ENCODE results near the gene LRRN2.
"Not testable (repeated sequence)": the region's sequence is repeated elsewhere in the genome, so short reads cannot be mapped to it uniquely, and the experiment has no call there.

The LRRN2 gene

DNA sequence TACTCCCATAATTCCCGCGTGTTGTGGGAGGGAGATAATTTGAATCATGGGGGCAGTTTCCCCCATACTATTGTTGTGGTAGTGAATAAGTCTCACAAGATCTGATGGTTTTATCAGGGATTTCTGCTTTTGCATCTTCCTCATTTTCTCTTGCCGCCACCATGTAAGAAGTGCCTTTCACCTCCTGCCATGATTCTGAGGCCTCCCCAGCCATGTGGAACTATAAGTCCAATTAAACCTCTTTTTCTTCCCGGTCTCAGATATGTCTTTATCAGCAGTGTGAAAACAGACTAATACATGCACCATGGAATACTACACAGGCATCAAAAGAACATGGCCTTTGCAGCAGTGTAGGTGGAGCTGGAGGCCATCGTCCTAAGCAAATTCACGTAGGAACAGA lies 56.1 kb downstream of the LRRN2 start:
- DNase-seq (ENCODE audit: low spot score): not testable (repeated sequence)

DNA sequence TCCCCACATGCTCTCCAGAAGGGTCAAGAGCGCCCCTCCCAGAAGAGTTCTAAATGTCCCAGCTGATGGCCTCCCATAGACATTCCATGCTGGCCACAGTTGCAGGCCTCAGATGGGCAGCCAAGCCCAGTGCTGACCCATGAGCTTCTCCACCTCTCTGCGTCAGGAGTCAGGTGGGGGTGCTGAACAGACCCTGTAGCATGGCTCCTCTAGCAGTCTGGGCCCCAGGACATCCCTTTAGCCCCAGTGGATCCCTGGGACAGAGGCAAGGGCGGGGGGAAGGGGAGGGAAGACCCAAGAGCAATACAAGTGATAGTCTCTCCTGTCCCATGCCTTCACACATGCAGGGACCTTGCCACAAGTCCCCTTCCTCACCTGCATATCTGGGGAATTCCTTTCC lies 56.7 kb downstream of the LRRN2 start:
- no peak for DNase-seq (ENCODE audit: low spot score)

DNA sequence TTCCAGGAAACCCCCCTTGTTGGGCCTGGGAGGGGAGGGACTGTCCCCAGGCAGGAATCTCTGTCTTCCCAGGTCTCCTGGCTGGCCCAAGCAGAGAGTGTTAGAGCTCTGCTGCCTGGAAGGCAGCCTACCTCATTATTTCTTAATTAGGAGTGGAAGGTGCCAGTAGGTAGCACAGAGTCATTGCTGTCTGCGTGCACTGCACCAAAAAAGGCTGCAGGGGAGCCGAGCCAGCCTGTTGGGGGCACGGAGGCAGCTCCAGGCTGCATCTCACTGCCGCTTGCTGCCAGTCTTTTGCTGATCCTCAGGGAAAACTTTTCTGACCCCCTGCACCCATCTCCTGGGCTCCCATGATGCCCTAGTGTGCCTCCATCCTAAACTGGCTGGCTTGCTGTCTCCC lies 58.1 kb downstream of the LRRN2 start:
- no peak for DNase-seq (ENCODE audit: low spot score)

DNA sequence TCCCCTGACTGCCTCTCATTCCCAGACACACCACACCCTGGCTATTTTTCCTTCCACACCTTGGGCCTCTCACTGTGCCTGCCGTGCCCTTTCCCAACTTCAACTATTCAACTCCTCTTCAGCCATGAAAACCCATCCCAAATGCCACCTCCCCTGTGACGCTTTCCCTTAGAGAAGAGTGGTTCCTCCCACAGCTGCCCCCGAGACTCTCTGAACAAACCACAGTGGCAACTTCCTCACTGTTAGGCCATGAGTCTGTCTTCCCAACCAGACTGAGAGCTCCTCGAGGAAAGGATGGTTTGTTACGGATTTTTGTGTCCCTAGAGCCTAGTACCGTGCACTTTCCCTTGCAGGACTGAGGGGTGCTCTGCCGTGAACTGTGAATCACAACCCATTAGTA lies 59.2 kb downstream of the LRRN2 start:
- no peak for DNase-seq (ENCODE audit: low spot score)

DNA sequence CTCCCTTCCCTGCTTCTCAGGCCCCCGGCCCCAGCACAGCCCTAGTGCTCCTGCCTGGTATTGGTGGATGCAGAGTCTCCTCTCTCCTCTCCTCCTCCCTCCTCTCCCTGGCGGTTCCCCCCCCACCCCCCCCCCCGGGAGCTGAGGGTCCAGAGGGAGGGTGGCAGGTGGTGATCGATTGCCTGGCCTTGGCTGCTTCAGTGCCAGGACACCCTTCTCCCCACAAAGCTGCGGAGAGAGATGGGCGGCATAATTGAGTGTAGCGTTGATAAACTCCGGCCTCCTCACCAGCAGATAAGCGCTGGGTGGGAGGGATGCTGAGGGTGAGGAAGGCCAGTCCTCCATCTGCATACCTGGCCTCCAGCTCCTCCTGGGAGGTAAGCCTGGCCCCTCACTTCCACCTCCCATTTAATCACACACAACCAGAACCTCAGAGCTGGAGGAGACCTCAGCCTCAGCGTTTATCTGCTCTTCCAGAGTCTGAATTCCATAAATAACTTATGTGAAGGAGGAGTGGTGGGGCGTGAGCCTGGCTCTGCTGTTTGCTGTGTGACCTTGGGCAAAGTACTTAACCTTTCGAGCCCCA lies 60.8 kb downstream of the LRRN2 start:
- DNase-seq (ENCODE audit: low spot score): no peak

DNA sequence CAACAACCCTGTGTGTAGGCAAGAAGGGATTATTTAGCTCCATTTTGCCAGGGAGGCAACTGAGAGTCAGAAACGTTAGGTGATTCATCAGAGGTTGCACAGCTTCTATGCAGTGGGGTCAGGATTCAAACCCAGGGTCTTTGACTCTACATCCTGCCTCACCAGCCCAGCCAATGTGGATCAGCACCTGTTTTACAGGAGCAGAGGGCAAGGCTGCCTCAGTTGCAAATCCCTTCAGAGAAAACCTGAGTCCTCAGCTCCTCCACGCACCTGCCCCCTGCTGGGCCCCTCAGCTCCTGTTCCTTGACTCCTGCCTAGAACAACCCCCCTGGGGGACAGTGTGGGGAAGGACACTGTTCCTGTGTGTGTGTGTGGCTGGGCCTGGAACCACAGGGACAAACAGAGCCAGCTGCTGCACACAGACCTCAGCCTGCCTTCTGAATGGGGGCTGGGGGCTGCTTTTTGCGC lies 61.6 kb downstream of the LRRN2 start:
- DNase-seq (ENCODE audit: low spot score): no peak

DNA sequence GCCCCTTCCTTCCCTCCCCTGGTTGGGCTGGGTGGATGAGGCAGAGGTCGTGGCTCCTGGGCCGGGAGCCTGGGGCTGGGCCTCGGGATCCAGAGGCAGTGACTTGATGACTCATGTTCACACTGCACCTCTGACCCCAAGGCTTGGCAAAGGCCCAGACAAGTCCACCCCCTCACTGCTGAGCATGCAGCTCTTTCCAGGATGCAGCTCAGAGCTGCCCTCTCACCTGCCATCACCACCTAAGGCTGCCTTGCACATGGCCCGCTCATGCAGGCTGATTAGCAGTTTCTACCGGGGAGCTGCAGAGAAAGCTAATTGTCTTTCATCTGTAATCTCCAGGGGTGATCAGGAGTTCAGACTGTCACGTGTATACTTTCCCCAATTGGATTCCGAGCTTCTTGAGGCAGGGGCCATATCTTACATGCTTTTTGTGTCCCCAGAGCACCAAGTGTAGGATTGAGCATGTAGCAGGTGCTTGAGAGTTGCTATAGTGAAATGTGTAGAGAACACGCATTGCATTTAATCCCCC lies 62.1 kb downstream of the LRRN2 start:
- no peak for DNase-seq (ENCODE audit: low spot score)

DNA sequence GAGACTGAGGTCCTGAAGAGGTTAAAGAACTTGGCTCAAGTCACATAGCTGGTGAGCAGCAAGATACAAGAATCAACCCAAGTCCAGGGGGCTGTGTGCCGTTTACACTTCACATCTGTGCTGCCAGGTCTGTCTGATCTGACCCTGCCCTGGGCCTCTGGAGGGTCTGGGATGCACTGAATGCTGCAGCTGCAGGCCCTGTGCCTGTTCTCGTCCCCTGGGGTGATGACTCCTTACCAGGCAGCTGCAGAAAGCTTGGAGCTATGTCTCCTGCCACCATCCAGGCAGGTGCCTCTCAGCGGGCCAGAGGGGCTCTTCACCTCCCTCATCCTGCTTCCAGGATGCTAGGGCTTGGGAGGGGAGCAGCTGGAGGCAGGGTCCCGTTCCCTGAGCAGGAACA lies 63.5 kb downstream of the LRRN2 start:
- no peak for DNase-seq (ENCODE audit: low spot score)

DNA sequence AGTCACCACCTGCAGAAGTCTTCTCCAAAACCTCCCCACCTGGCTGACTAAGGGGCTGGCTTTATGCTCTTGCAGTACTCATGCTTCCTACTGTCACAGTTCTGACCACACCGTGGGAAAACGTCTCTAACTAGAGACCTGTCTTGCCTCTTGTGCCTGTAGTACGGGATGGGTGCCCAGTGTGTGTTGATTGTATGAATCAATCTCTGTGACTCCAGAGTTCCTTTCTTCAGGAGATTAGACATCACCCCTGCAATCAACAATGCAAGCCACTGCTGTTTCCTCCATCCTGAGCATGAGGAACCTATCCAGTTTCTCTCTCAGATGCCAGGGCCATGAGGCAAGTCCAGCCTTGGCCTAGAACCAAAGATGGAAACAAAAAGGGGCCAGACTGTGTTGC lies 64.1 kb downstream of the LRRN2 start:
- no peak for DNase-seq (ENCODE audit: low spot score)

DNA sequence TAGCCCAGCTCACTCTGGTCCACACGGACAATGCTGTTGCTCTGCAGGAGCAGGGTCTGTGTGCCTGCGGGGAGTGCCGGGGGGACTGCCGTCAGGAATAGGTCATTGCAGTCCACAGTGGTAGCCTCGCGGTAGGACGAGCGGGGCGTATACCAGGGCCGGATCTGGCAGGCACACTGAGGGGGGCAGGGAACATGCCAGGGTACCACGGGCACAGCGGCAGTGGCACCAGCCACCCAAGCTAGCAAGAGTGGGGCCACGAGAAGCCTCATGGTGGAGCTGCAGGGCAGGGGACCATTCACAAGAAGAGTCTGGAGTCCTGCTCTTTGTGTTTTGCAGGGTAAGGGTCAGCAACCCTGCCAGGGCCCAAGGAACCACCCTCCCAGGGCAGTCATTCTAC lies 65.8 kb downstream of the LRRN2 start:
- no peak for DNase-seq (ENCODE audit: low spot score)

DNA sequence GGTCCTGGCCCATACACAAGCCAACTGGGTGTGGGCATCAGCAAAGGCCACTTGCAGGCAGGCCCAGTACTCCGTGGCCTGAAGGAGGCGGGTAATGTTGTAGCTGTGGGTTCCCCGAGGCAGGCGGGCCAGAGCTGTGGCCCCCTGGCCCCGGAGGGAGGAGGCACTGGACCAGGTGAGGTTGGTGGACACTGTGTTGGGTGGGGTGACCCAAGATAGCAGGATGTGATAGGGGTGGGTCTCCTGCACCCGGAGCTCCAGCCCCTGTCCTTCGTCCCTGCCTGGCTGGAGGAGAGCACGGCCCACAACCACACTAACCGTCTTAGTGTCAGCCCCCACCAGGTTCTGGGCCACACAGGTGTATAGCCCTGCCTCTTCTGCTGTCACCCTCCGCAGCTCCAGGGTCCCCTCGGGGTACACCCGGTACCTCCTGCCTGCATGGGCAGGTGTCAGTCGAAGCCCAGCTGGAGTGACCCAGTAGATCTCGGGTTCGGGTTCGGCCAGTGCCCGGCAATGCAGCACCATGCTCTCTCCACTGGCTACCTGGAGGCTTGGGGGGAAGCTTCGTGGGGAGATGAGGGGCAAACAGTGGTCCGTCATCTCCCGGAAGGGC lies 67.3 kb downstream of the LRRN2 start:
- no peak for DNase-seq (ENCODE audit: low spot score)

DNA sequence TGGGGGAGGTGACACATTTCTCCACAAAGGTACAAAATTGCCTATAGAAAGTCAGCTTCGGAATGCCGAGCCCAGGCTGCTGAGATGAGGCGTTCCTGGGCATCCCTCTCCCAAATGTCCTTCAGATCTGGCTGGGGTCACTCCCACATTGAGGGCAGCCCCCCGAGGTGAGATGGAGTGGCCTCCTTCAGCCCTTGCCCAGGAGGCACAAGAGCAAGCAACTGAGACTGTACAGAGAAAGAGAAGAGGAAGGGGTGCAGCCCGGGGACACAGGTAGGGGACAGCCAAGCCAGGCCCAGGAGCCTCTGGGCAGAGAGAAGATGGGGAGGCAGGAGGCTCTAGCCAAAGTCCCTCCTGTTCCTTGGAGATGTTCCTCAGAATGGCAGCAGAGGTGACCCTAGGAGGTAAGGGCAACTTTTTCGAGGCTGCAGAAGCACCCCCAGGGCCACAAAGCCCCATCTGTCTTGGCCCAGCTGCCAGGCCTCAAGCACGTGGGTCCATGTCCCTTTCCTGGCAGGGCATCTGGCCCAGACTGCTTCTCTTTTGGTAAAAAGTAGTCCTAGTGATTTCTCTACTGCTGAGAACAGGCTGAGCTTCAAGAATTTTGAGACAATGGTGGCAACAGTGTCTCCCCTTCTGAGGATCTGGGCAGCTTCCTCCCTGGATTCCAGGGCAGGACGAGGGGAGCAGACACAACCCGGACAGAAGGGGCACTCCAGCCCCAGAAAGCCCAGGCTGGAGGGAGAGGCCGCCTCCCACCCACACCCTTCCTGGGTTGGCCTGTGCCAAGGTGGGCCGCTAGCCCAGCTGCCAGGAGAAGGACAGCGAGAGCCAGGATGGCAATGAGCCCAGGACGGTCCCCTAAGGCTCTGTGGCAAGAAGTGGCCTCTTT lies 68.0 kb downstream of the LRRN2 start:
- no peak for DNase-seq (ENCODE audit: low spot score)

DNA sequence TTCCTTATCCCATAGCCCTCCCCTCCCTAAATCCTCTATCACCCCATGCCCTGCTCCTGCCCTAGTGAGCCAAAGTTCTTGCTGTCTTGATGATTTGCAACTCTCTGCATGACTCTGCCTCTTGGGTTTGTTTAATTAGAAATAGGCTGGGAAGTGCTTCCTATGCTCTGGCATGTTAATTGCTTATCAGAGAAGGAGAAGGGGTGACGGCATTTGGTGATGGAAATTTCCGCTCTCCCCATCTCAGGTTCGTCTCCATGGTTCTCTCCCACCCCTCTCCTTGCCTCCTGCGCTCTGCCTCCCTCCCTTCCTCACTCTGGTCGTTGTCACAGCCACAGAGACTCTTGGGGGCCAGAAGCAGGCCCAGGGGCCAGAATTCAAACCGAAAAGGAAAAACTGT lies 68.9 kb downstream of the LRRN2 start:
- DNase-seq (ENCODE audit: low spot score): no peak

DNA sequence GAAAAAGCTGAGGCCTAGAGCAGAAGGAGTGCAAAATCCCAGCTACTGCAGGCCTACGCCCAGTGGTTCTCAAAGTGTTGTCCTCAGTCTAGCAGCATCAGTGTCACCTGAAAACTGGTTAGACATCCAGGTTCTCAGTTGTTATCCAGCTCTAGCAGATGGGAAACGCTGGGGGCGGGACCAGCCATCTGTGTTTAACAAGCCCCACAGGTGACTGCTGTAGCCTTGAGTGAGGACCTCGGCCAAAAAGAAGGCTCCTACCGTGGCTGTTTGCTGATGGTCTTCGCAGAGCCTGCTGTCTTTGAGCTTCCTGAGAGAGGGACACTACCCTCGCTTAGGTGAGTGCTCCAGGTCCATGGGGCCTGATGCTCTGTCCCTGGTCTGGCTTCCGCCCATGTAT lies 69.7 kb downstream of the LRRN2 start:
- no peak for DNase-seq (ENCODE audit: low spot score)

DNA sequence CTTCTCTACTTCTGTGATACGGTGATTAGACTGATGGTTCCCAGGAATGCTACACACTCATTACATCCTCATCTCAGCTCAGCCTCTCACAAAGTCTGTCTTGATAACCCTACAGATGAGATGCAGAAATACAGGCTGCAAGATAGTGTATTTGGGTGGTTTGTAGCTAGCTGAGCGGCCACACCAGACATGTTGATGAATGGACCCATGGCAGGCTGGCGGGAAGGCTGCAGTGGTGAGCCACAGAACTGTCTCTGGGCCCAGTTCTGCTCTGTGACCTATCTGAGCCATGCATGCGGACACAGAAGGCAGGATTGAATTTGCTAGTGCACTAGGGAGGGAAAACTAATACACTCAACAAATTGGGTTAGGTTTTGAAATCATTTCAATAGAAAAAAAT lies 71.9 kb downstream of the LRRN2 start:
- DNase-seq (ENCODE audit: low spot score): no peak

DNA sequence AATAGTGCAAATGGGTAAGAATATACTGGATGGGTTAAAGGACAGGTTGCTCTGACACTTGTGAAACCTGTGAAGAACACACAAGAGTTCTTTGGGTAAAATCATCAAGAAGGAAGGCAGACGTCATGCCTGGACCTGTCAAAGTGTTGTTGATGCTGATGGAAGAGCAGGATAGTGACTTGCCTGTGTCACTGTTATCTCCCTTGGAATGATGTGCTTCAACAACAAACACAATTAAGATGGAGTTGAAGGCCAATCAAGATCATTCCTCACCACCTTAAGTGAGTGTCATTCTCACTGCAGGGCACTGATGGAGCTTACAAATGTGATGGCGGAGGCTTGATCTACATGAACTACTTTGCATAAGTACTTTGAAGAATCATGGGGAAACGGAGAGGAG lies 73.2 kb downstream of the LRRN2 start:
- DNase-seq (ENCODE audit: low spot score): no peak

DNA sequence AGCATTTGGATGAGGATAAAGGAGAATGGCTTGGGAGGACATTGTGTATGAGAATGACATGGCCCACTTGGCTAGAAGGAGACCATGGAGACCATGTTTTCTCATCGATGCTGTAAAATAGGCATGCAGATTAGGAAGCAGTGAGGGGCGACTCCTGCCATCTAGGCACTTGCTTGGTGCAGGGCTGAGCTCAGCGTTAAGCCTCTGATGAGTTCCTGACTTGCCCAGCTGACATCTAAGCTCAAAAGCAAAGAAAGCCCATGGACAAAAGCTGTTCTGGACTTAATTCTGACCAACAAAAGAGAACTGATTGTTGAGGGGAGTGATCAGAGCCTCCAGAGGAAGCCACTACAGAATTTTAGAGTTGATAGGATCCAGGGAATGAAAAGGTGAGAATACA lies 74.5 kb downstream of the LRRN2 start:
- no peak for DNase-seq (ENCODE audit: low spot score)

DNA sequence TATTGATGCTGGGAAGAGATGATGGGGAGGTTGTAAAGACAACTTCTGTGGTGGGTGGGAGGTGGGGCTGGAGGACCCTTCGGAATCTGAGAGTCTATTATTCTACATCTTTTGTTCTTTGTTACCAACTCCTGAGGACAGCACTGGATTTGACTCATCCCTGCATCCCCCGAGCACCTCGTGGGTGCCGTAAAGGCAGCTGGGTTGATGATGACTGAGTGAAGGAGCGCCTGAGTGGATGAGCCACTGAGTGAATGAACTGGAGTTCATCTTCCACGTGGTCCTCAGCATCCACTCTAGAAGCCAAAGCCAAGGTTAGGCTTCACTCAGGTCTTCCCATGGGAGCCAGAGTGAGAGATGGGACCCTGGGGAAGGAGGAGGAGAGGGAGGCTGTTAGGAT lies 77.6 kb downstream of the LRRN2 start:
- no peak for DNase-seq (ENCODE audit: low spot score)

DNA sequence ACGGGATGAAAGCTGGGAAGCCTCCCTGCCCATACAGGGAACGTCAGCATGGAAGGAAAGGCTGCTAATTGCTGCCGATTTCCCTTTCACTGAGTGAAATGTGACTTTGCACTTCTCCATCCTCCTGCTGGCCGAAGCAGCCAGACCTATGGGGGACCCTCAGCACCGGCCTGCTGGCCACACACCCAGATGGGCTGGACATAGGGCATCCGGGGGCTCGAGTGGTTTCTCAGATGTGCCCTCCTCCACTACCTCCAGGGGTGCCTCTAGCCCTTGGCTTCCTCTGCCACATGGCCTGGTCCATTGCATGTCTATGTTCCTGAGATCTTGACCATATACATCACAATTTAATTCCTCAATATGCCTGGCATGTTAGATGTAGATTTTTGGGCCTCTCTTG lies 79.7 kb downstream of the LRRN2 start:
- DNase-seq (ENCODE audit: low spot score): no peak

DNA sequence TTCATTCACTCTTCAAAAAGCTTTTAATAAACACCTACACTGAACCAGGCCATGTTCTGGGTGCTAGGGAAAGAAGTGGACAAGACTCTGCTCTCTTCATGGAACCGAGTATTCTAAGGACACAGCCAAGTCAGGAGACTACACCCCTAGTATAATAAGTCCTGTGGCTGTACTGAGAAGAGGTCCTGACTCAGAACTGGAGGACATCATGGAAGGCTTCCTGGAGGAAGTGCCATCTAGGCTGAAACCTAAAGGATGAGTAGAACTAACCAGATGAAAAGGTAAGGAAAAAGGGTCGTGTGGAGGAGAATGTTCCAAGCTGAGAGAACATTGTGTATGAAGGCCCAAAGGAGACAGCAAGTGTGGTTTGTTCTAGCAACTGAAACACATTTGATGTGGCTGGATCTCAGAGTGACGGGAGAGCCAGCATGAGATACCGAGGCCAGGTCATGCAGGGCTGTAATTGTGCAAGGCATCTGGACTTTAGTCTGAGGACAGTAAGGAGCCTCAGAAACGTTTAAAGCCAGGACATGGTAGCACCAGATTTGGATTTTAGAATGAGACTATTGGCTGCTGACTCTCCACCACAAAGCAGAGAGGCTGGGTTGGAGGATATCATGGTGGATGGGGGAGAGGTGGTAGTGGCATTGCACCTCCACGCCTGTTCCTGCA lies 82.5 kb downstream of the LRRN2 start:
- no peak for DNase-seq (ENCODE audit: low spot score)

DNA sequence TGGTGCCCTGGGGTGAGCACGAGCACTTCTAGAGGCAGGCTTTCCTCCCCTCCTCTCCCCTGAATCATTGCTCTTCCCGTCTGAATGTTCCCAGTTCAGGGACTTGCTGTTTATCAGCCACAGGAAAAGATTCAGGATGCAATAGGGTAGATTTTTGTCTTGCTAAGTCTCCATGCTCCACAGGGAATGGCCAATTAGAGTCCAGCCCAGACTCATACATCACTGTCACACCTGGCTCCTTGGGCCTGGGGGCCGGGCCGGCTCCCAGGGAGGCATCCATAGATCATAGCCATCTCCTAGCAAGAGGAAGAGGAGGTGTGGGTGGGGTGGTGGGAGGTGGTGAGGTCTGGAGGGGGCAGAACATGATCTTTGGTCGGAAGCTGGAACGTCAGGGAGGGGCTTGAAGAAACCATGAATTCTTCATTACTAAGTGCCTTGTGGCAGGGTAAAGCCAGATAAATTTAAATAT lies 83.4 kb downstream of the LRRN2 start:
- DNase-seq (ENCODE audit: low spot score): no peak

DNA sequence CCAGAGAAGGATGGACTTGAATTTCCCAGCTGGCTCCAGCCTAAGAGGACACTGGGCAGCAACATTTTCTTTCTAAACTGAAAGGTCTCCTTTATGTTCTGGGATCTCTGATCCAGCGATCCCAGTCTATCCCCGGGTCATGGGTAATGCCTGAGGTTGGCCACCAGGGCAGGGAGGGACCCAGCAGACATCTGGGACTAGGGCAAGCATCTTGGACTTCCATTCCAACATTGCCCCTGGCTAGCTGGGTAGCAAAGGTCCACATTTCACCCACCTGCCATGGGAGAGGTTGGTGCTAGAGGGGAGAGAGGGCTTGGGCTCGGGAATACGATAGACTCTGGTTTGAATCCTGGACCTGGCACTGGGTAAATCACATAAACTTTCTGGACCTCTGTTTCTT lies 84.6 kb downstream of the LRRN2 start:
- no peak for DNase-seq (ENCODE audit: low spot score)

All from left forelimb (tissue), 1 donor.